ENCODE measurements around the gene ZNF467.

ZNF467 gene

GRCh38 chr7:149764481-149765398 lies 8.6 kb downstream of the ZNF467 start:
- no peaks in the 10 kb centered on the region for H3K36me3 ChIP-seq (ENCODE audit: insufficient read depth, low read depth, low read length)
- H3K9ac ChIP-seq (ENCODE audit: low read depth, low read length) = no peak overlapping the region
- H3K4me1 ChIP-seq (ENCODE audit: insufficient read depth, low read length) = no peaks in the 10 kb centered on the region
- H3K27me3 ChIP-seq (ENCODE audit: insufficient read depth, low read length) = peaks cover 91% of the 10 kb centered on the region
- no peaks in the 10 kb centered on the region for H3K9me3 ChIP-seq (ENCODE audit: insufficient read depth, low read depth, low read length)
- no peak overlapping the region for H3K27ac ChIP-seq (ENCODE audit: low read length)
- H3K4me3 ChIP-seq (ENCODE audit: low read length) = no peak overlapping the region

- Histone ChIP-seq H3K9ac (ENCODE audit: low read depth, low read length) (no peak overlapping the region), H3K27me3 (ENCODE audit: insufficient read depth, low read length) (peaks cover 87% of the 10 kb centered on the region), H3K4me1 (ENCODE audit: insufficient read depth, low read length) (no peaks in the 10 kb centered on the region), H3K4me3 (ENCODE audit: low read length) (no peak overlapping the region), H3K36me3 (ENCODE audit: insufficient read depth, low read depth, low read length) (no peaks in the 10 kb centered on the region), H3K27ac (ENCODE audit: low read length) (no peak overlapping the region), H3K9me3 (ENCODE audit: insufficient read depth, low read depth, low read length) (no peaks in the 10 kb centered on the region)
Measured at GRCh38 chr7:149763563-149764240, 9.7 kb downstream of the ZNF467 start.

- no peaks in the 10 kb centered on the region for H3K36me3 ChIP-seq (ENCODE audit: insufficient read depth, low read depth, low read length)
- H3K9ac ChIP-seq (ENCODE audit: low read depth, low read length) = no peak overlapping the region
- H3K27me3 ChIP-seq (ENCODE audit: insufficient read depth, low read length) = peaks cover 76% of the 10 kb centered on the region
Measured at GRCh38 chr7:149762610-149763009, 10.8 kb downstream of the ZNF467 start.

GRCh38 chr7:149762089-149762488 lies 11.3 kb downstream of the ZNF467 start:
- H3K4me1 ChIP-seq (ENCODE audit: insufficient read depth, low read length) = no peaks in the 10 kb centered on the region
- no peak overlapping the region for H3K9ac ChIP-seq (ENCODE audit: low read depth, low read length)
- H3K27me3 ChIP-seq (ENCODE audit: insufficient read depth, low read length) = peaks cover 71% of the 10 kb centered on the region
- no peaks in the 10 kb centered on the region for H3K9me3 ChIP-seq (ENCODE audit: insufficient read depth, low read depth, low read length)
- no peaks in the 10 kb centered on the region for H3K36me3 ChIP-seq (ENCODE audit: insufficient read depth, low read depth, low read length)
- no peak overlapping the region for H3K4me3 ChIP-seq (ENCODE audit: low read length)
- no peak overlapping the region for H3K27ac ChIP-seq (ENCODE audit: low read length)

More at GRCh38 chr7:149762610-149763009, 10.8 kb downstream of the ZNF467 start:
- Histone ChIP-seq H3K27ac (ENCODE audit: low read length) (no peak overlapping the region), H3K9me3 (ENCODE audit: insufficient read depth, low read depth, low read length) (no peaks in the 10 kb centered on the region), H3K4me3 (ENCODE audit: low read length) (no peak overlapping the region), H3K4me1 (ENCODE audit: insufficient read depth, low read length) (no peaks in the 10 kb centered on the region)

- Histone ChIP-seq H3K36me3 (ENCODE audit: insufficient read depth, low read depth, low read length) (no peaks in the 10 kb centered on the region), H3K9ac (ENCODE audit: low read depth, low read length) (no peak overlapping the region), H3K4me3 (ENCODE audit: low read length) (no peak overlapping the region), H3K27ac (ENCODE audit: low read length) (no peak overlapping the region), H3K4me1 (ENCODE audit: insufficient read depth, low read length) (no peaks in the 10 kb centered on the region), H3K9me3 (ENCODE audit: insufficient read depth, low read depth, low read length) (no peaks in the 10 kb centered on the region), H3K27me3 (ENCODE audit: insufficient read depth, low read length) (peaks cover 63% of the 10 kb centered on the region)
Measured at GRCh38 chr7:149761307-149761706, 12.1 kb downstream of the ZNF467 start.

GRCh38 chr7:149760538-149760937 lies 12.8 kb downstream of the ZNF467 start:
- Histone ChIP-seq H3K27me3 (ENCODE audit: insufficient read depth, low read length) (peaks cover 56% of the 10 kb centered on the region), H3K4me1 (ENCODE audit: insufficient read depth, low read length) (no peaks in the 10 kb centered on the region), H3K9ac (ENCODE audit: low read depth, low read length) (no peak overlapping the region), H3K36me3 (ENCODE audit: insufficient read depth, low read depth, low read length) (no peaks in the 10 kb centered on the region), H3K27ac (ENCODE audit: low read length) (no peak overlapping the region), H3K4me3 (ENCODE audit: low read length) (no peak overlapping the region), H3K9me3 (ENCODE audit: insufficient read depth, low read depth, low read length) (no peaks in the 10 kb centered on the region)

GRCh38 chr7:149759093-149759860 lies 14.1 kb downstream of the ZNF467 start:
- Histone ChIP-seq H3K4me1 (ENCODE audit: insufficient read depth, low read length) (no peaks in the 10 kb centered on the region), H3K4me3 (ENCODE audit: low read length) (no peak overlapping the region), H3K27ac (ENCODE audit: low read length) (no peak overlapping the region), H3K36me3 (ENCODE audit: insufficient read depth, low read depth, low read length) (no peaks in the 10 kb centered on the region), H3K9ac (ENCODE audit: low read depth, low read length) (no peak overlapping the region), H3K9me3 (ENCODE audit: insufficient read depth, low read depth, low read length) (no peaks in the 10 kb centered on the region), H3K27me3 (ENCODE audit: insufficient read depth, low read length) (peaks cover 43% of the 10 kb centered on the region)

GRCh38 chr7:149753375-149754233 lies 19.8 kb downstream of the ZNF467 start:
- H3K4me3 ChIP-seq (ENCODE audit: low read length) = no peak overlapping the region
- H3K9me3 ChIP-seq (ENCODE audit: insufficient read depth, low read depth, low read length) = peaks cover 3% of the 10 kb centered on the region; the same call in 1 of the 2 replicates
- no peak overlapping the region for H3K27ac ChIP-seq (ENCODE audit: low read length)
- no peak overlapping the region for H3K9ac ChIP-seq (ENCODE audit: low read depth, low read length)
- H3K27me3 ChIP-seq (ENCODE audit: insufficient read depth, low read length) = no peaks in the 10 kb centered on the region; the same call in 1 of the 2 replicates
- no peaks in the 10 kb centered on the region for H3K4me1 ChIP-seq (ENCODE audit: insufficient read depth, low read length)
- no peaks in the 10 kb centered on the region for H3K36me3 ChIP-seq (ENCODE audit: insufficient read depth, low read depth, low read length)

- Histone ChIP-seq H3K9me3 (ENCODE audit: insufficient read depth, low read depth, low read length) (peaks cover 3% of the 10 kb centered on the region; the same call in 1 of the 2 replicates), H3K4me1 (ENCODE audit: insufficient read depth, low read length) (no peaks in the 10 kb centered on the region), H3K27ac (ENCODE audit: low read length) (no peak overlapping the region), H3K36me3 (ENCODE audit: insufficient read depth, low read depth, low read length) (no peaks in the 10 kb centered on the region), H3K4me3 (ENCODE audit: low read length) (no peak overlapping the region), H3K9ac (ENCODE audit: low read depth, low read length) (no peak overlapping the region), H3K27me3 (ENCODE audit: insufficient read depth, low read length) (no peaks in the 10 kb centered on the region; the same call in 1 of the 2 replicates)
Measured at GRCh38 chr7:149752646-149753045, 20.7 kb downstream of the ZNF467 start.

- Histone ChIP-seq H3K27me3 (ENCODE audit: insufficient read depth, low read length) (no peaks in the 10 kb centered on the region; the same call in 1 of the 2 replicates), H3K9ac (ENCODE audit: low read depth, low read length) (no peak overlapping the region), H3K4me1 (ENCODE audit: insufficient read depth, low read length) (no peaks in the 10 kb centered on the region), H3K4me3 (ENCODE audit: low read length) (no peak overlapping the region), H3K36me3 (ENCODE audit: insufficient read depth, low read depth, low read length) (no peaks in the 10 kb centered on the region), H3K27ac (ENCODE audit: low read length) (no peak overlapping the region), H3K9me3 (ENCODE audit: insufficient read depth, low read depth, low read length) (peaks cover 3% of the 10 kb centered on the region; the same call in 1 of the 2 replicates)
Measured at GRCh38 chr7:149751043-149751775, 22.2 kb downstream of the ZNF467 start.
